Tibial nerve (tissue), 4 donors: ENCODE data around the gene ARHGAP21. TPM values are rescaled to one million over a fixed set of nuclear protein-coding genes. Genes with fewer than 3 reads are reported as not detected.

ENCODE experiments used
- DNase-seq, 2 donors: peaks; one replicate each; pipeline ENCODE4 v3.0.0-alpha.2; 2019; ENCODE audit warnings: low spot score in 2 of 2
- H3K27ac ChIP-seq, 4 donors: fragments of 200-600 bp; sonication (generic) in 3 of 4; one replicate each; pipeline ENCODE4 v1.5.1; 2017 to 2019; ENCODE audit warnings: mild to moderate bottlenecking in 1 of 4
- H3K27me3 ChIP-seq, 2 donors: fragments of 200-600 bp; sonication (generic) in 1 of 2; one replicate each; pipeline versions ENCODE4 v1.5.1 to v1.6.0; 2017 to 2019
- H3K36me3 ChIP-seq, 3 donors: fragments of 200-600 bp; sonication (generic); one replicate each; pipeline ENCODE4 v1.5.1; 2018 to 2019
- H3K4me1 ChIP-seq, 4 donors: fragments of 200-600 bp; sonication (generic) in 3 of 4; one replicate each; pipeline ENCODE4 v1.5.1; 2017 to 2019
- H3K4me3 ChIP-seq, 4 donors: fragments of 200-600 bp; sonication (generic) in 3 of 4; one replicate each; pipeline ENCODE4 v1.5.1; 2017 to 2019; ENCODE audit warnings: mild to moderate bottlenecking in 1 of 4, moderate library complexity in 1 of 4
- H3K9me3 ChIP-seq, 4 donors: fragments of 200-600 bp; sonication (generic) in 3 of 4; one replicate each; pipeline ENCODE4 v1.5.1; 2017 to 2019
- CTCF ChIP-seq, 5 experiments: fragments of 200-600 bp in 3 of 5; fragments of 450-650 bp in 2 of 5; sonication (generic) in 3 of 5; IDR thresholded peaks; one replicate each; pipeline ENCODE4 v1.5.1; 2016 to 2019; ENCODE audit warnings: antibody characterized with exemption in 5 of 5, mild to moderate bottlenecking in 3 of 5, moderate library complexity in 2 of 5
- EP300 ChIP-seq, 2 donors: sonication (generic); formaldehyde crosslinking; IDR thresholded peaks; one replicate each; pipeline ENCODE4 v1.6.1; 2017; ENCODE audit warnings: antibody characterized with exemption in 2 of 2, mild to moderate bottlenecking in 1 of 2
- POLR2A ChIP-seq, 2 donors: fragments of 450-650 bp; IDR thresholded peaks; one replicate each; pipeline ENCODE4 v1.6.1; 2017; ENCODE audit warnings: antibody characterized with exemption in 2 of 2, mild to moderate bottlenecking in 2 of 2, moderate library complexity in 2 of 2
- WGBS, 2 donors: methylation state at CpG; one replicate each; pipeline ENCODE4 v1.1.5; 2018; 5-methylcytosine and 5-hydroxymethylcytosine counted together
- total RNA-seq, 4 donors: library from RNA; depleted of rRNA; stranded (reverse); fragments of >200 nt; gene quantifications; one replicate each; pipeline ENCODE4 v1.1.0, GENCODE V29; 2016

The ARHGAP21 gene
- total RNA-seq, 4 donors from 2014 or later = 56.7 to 116 (median 80.2) TPM

DNA sequence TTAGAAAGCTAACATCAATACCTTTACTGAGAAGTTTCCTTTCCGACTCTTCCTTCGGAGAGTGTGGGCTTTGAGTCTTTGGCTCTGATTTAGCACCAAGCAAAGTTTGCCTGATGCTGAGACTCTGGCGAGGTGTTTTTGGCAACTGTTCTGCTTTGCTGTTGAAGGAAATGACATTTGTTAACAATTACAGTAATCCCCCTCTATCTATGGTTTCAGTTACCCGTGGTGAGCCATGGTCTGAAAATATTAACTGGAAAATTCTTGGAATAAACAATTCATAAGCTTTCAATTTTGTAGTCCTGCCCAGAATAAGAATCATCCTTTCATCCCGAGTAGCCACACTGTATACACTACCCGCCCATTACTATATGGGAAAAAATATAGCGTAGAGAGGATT lies 126.3 kb downstream of the ARHGAP21 start:
- H3K27ac ChIP-seq = no peak overlapping the region
- H3K27me3 ChIP-seq = no peaks in the 10 kb centered on the region
- 90 to 92% methylated on average over 7 of the region's 7 CpGs for WGBS, 2 donors
- no peak for DNase-seq
- H3K36me3 ChIP-seq = peaks cover 0 to 97% (median 0%) of the 10 kb centered on the region in 3 donors
- no peaks in the 10 kb centered on the region for H3K9me3 ChIP-seq
- TF ChIP-seq POLR2A (IDR thresholded peaks at IDR 0.05) (no peak), CTCF (IDR thresholded peaks at IDR 0.05) (no peak)
- no peak overlapping the region for H3K4me3 ChIP-seq
- no peaks in the 10 kb centered on the region for H3K4me1 ChIP-seq

- Histone ChIP-seq H3K27me3 (no peaks in the 10 kb centered on the region), H3K27ac (no peak overlapping the region), H3K4me1 (no peaks in the 10 kb centered on the region), H3K9me3 (no peaks in the 10 kb centered on the region), H3K4me3 (no peak overlapping the region), H3K36me3 (peaks cover 0 to 97% (median 0%) of the 10 kb centered on the region in 3 donors)
- WGBS, 2 donors = 69 to 76% methylated on average over 11 of the region's 11 CpGs
- TF ChIP-seq CTCF (IDR thresholded peaks at IDR 0.05) = no peak
- no peak for TF ChIP-seq EP300 (IDR thresholded peaks at IDR 0.05)
- no peak for TF ChIP-seq POLR2A (IDR thresholded peaks at IDR 0.05)
- no peak for DNase-seq
These were observed 127.3 kb downstream of the ARHGAP21 start for GRCh38 chr10:24596217-24596930.

GRCh38 chr10:24590697-24591457 lies 132.8 kb downstream of the ARHGAP21 start:
- Histone ChIP-seq H3K27me3 (no peaks in the 10 kb centered on the region), H3K36me3 (peaks cover 0 to 99% (median 8%) of the 10 kb centered on the region in 3 donors), H3K9me3 (no peaks in the 10 kb centered on the region), H3K4me1 (no peaks in the 10 kb centered on the region), H3K27ac (no peak overlapping the region), H3K4me3 (no peak overlapping the region)
- TF ChIP-seq EP300 (IDR thresholded peaks at IDR 0.05) = no peak
- TF ChIP-seq POLR2A (IDR thresholded peaks at IDR 0.05) = no peak
- TF ChIP-seq CTCF (IDR thresholded peaks at IDR 0.05) = no peak
- no peak for DNase-seq

DNA sequence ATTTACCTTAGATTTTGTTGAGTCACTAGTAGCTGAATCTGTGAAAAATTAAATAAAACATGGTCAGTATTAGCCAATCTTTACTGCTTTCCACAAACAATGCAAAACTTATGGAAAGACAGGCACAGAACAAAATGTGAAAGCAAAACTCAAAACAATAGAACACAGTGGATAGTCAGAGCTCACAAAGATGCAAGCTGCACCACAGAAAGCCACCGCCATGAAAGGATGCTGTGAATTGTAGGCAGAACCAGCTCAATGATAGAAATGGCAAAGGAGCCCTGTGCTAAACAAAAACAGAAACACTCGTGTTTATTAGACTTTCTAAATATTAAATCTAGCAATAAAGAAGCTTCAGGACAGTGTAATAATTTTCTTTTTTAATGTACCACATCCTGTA lies 134.4 kb downstream of the ARHGAP21 start:
- H3K9me3 ChIP-seq = no peaks in the 10 kb centered on the region
- H3K27ac ChIP-seq = no peak overlapping the region
- H3K27me3 ChIP-seq = no peaks in the 10 kb centered on the region
- TF ChIP-seq EP300 (IDR thresholded peaks at IDR 0.05) = no peak
- no peak for TF ChIP-seq POLR2A (IDR thresholded peaks at IDR 0.05)
- TF ChIP-seq CTCF (IDR thresholded peaks at IDR 0.05) = no peak
- H3K36me3 ChIP-seq = peaks cover 0 to 98% (median 8%) of the 10 kb centered on the region in 3 donors
- WGBS, 2 donors = 86 to 89% methylated on average over 2 of the region's 2 CpGs
- H3K4me1 ChIP-seq = no peaks in the 10 kb centered on the region
- DNase-seq = no peak
- no peak overlapping the region for H3K4me3 ChIP-seq

DNA sequence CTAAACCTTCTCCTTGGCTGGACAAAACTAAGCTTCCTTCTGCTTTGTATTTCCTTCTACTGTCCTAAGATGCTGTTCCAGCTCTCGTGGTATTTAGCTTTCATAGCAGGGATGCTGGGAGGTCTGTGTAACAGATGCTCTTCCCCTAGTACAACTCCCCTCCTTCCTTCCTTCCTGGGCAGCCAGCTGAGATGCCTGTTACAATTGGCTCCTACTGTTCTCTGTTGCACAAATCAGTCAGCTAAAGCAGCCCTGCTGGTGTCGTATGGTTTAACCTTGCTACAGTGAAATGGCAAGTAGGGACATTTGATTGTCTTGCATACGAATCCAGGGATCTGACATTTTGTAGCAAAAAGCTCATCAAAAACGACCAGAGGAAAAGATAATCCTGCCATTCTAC lies 143.8 kb downstream of the ARHGAP21 start:
- peaks cover 0 to 24% (median 0%) of the 10 kb centered on the region in 3 donors for H3K36me3 ChIP-seq
- no peak overlapping the region for H3K4me3 ChIP-seq
- H3K4me1 ChIP-seq = no peaks in the 10 kb centered on the region
- whole genome bisulfite sequencing, 2 donors = 32 to 55% methylated on average over 4 of the region's 4 CpGs
- H3K27me3 ChIP-seq = no peaks in the 10 kb centered on the region
- no peaks in the 10 kb centered on the region for H3K9me3 ChIP-seq
- no peak for DNase-seq
- TF ChIP-seq EP300 (IDR thresholded peaks at IDR 0.05) (no peak), CTCF (IDR thresholded peaks at IDR 0.05) (no peak), POLR2A (IDR thresholded peaks at IDR 0.05) (no peak)
- H3K27ac ChIP-seq = no peak overlapping the region
